Left lung (tissue), 10 donors: ENCODE results near the gene CDC42BPA. TPM values are rescaled to one million over a fixed set of nuclear protein-coding genes. Genes with fewer than 3 reads are reported as not detected.

Source experiments
- ATAC-seq: fragments of 200-7000 bp; cut with Tn5 transposase; one replicate; pipeline ENCODE4 v1.9.1; 2020; ENCODE audit warnings: moderate library complexity
- DNase-seq, 4 donors: peaks; one replicate each; pipeline ENCODE4 v3.0.0-alpha.2; 2013 to 2020
- H3K27ac ChIP-seq, 2 donors: fragments of 200-600 bp; sonication (generic) in 1 of 2; one replicate each; pipeline versions ENCODE4 v1.5.0 to v1.8.0; 2020 to 2021
- H3K27me3 ChIP-seq, 2 donors: fragments of 200-600 bp; sonication (generic) in 1 of 2; one replicate each; pipeline versions ENCODE4 v1.5.0 to v1.8.0; 2020 to 2021
- H3K36me3 ChIP-seq, 2 donors: fragments of 200-600 bp; sonication (generic) in 1 of 2; one replicate each; pipeline versions ENCODE4 v1.5.0 to v1.8.0; 2020 to 2021
- H3K4me1 ChIP-seq, 2 donors: fragments of 200-600 bp; one replicate each; pipeline ENCODE4 v1.8.0; 2021
- H3K4me3 ChIP-seq, 2 donors: fragments of 200-600 bp; sonication (generic) in 1 of 2; one replicate each; pipeline versions ENCODE4 v1.5.0 to v1.8.0; 2020 to 2021; ENCODE audit warnings: mild to moderate bottlenecking in 1 of 2
- H3K9me3 ChIP-seq, 2 donors: fragments of 200-600 bp; sonication (generic) in 1 of 2; one replicate each; pipeline versions ENCODE4 v1.5.0 to v1.8.0; 2020 to 2021
- CTCF ChIP-seq, 2 donors: fragments of 200-600 bp; sonication (generic) in 1 of 2; IDR thresholded peaks; one replicate each; pipeline versions ENCODE4 v1.5.0 to v1.8.0; 2021; ENCODE audit warnings: antibody characterized with exemption in 2 of 2
- intact Hi-C, 2 donors: fragments of 100-400 bp; cut with DNase I; formaldehyde crosslinking; loops; one replicate each; pipeline versions ENCODE4 v1.11.2 to v1.14.2; 2022
- polyA plus RNA-seq, 6 donors: library from polyadenylated mRNA; unstranded; fragments of 120-200 nt; gene quantifications; one replicate each; pipeline ENCODE4 v1.2.1, GENCODE V29; 2013; ENCODE audit not compliant: insufficient read length in 6 of 6
- total RNA-seq, 2 donors: library from RNA; stranded (reverse); fragmentation: NEBNext Ultra II Directional; extraction: Animal tissue kit (Norgen Biotek cat#: 25700); gene quantifications; one replicate each; pipeline ENCODE4 v1.2.1, GENCODE V29; 2021
- donor health status: DM: no; HTN: yes; CAD: no.
- donor health status: DM: no; HTN: no; CAD: no.

Gene CDC42BPA
- total and polyA plus RNA-seq, 8 donors, result 35.8 to 49.0 (median 43.4) TPM

GRCh38 chr1:227161470-227161869, 156.8 kb downstream of the CDC42BPA start:
- intact Hi-C loops, result no loop called here
- no peaks in the 10 kb centered on the region for H3K27me3 ChIP-seq
- no peak for ATAC-seq
- no peaks in the 10 kb centered on the region for H3K4me1 ChIP-seq
- no peak overlapping the region for H3K27ac ChIP-seq
- peaks cover 0 to 16% of the 10 kb centered on the region in 2 donors for H3K36me3 ChIP-seq
- H3K4me3 ChIP-seq, result no peak overlapping the region
- no peak for TF ChIP-seq CTCF (IDR thresholded peaks at IDR 0.05)
- DNase-seq, result no peak
- H3K9me3 ChIP-seq, result no peaks in the 10 kb centered on the region

GRCh38 chr1:227156520-227156919, 161.8 kb downstream of the CDC42BPA start:
- no peak for TF ChIP-seq CTCF (IDR thresholded peaks at IDR 0.05)
- intact Hi-C loops, result no loop called here
- DNase-seq, result no peak
- Histone ChIP-seq H3K36me3 (peaks cover 0 to 16% of the 10 kb centered on the region in 2 donors), H3K27me3 (no peaks in the 10 kb centered on the region), H3K27ac (no peak overlapping the region), H3K9me3 (no peaks in the 10 kb centered on the region), H3K4me3 (no peak overlapping the region), H3K4me1 (no peaks in the 10 kb centered on the region)
- ATAC-seq, result no peak

- intact Hi-C loops, result no loop called here
- H3K4me3 ChIP-seq, result no peak overlapping the region
- no peaks in the 10 kb centered on the region for H3K27me3 ChIP-seq
- peaks cover 0 to 16% of the 10 kb centered on the region in 2 donors for H3K36me3 ChIP-seq
- no peaks in the 10 kb centered on the region for H3K4me1 ChIP-seq
- H3K27ac ChIP-seq, result no peak overlapping the region
- DNase-seq (no peak), ATAC-seq (no peak)
- no peak for TF ChIP-seq CTCF (IDR thresholded peaks at IDR 0.05)
- H3K9me3 ChIP-seq, result no peaks in the 10 kb centered on the region
These were observed 162.6 kb downstream of the CDC42BPA start for GRCh38 chr1:227155688-227156087.

GRCh38 chr1:227155004-227155403, 163.3 kb downstream of the CDC42BPA start:
- Histone ChIP-seq H3K36me3 (peaks cover 0 to 12% of the 10 kb centered on the region in 2 donors), H3K4me3 (no peak overlapping the region), H3K9me3 (no peaks in the 10 kb centered on the region), H3K27ac (no peak overlapping the region), H3K4me1 (no peaks in the 10 kb centered on the region), H3K27me3 (no peaks in the 10 kb centered on the region)
- no peak for ATAC-seq
- no peak for TF ChIP-seq CTCF (IDR thresholded peaks at IDR 0.05)
- DNase-seq, result no peak
- intact Hi-C loops, result no loop called here

- Histone ChIP-seq H3K4me3 (no peak overlapping the region), H3K9me3 (no peaks in the 10 kb centered on the region), H3K4me1 (no peaks in the 10 kb centered on the region), H3K36me3 (no peaks in the 10 kb centered on the region), H3K27ac (no peak overlapping the region), H3K27me3 (no peaks in the 10 kb centered on the region)
- ATAC-seq (no peak), DNase-seq (no peak)
- TF ChIP-seq CTCF (IDR thresholded peaks at IDR 0.05), result no peak
- intact Hi-C loops, result no loop called here
These were observed 165.8 kb downstream of the CDC42BPA start for GRCh38 chr1:227152525-227152924.
